HEK293 (cell line): ENCODE data around the gene TXNDC8.

ENCODE experiments used
- CTCF ChIA-PET: fragments of 350-600 bp; formaldehyde crosslinking; extraction: SDS; loops from one replicate; lab custom pipeline; 2021; ENCODE audit warnings: antibody characterized with exemption; lab: Yijun Ruan, JAX
- POLR2A ChIA-PET: fragments of 300-600 bp; formaldehyde crosslinking; extraction: SDS; loops from one replicate; lab custom pipeline; 2020; ENCODE audit warnings: antibody characterized with exemption, inconsistent platforms; lab: Yijun Ruan, JAX
- H3K27ac ChIP-seq: fragments of 200-500 bp; sonication (Bioruptor generic); 2 replicates; pipeline ENCODE4 v1.5.1; 2014; ENCODE audit warnings: low read depth, low read length, control low read depth, inconsistent platforms; ENCODE audit errors: extremely low read depth
- H3K36me3 ChIP-seq, 2 experiments: fragments of 200-500 bp in 1 of 2; sonication (Bioruptor generic) in 1 of 2; 1 replicate in 1 of 2; 2 replicates in 1 of 2; pipeline ENCODE4 v1.5.1; 2014 to 2017; ENCODE audit warnings: inconsistent platforms in 2 of 2, low read length in 2 of 2; ENCODE audit not compliant: control insufficient read depth in 2 of 2, insufficient read depth in 1 of 2
- H3K4me1 ChIP-seq: fragments of 200-500 bp; sonication (Bioruptor generic); 2 replicates; pipeline ENCODE4 v1.5.1; 2014; ENCODE audit warnings: mild to moderate bottlenecking, low read length, inconsistent platforms; ENCODE audit not compliant: control insufficient read depth, insufficient read depth
- H3K4me3 ChIP-seq: 2 replicates; pipeline ENCODE4 v1.5.1; 2011; ENCODE audit warnings: low read depth, mild to moderate bottlenecking, control low read depth, low read length, moderate library complexity
- H3K9me3 ChIP-seq: fragments of 200-500 bp; sonication (Bioruptor generic); 2 replicates; pipeline ENCODE4 v1.5.1; 2014; ENCODE audit warnings: low read depth, low read length, inconsistent platforms; ENCODE audit not compliant: control insufficient read depth, insufficient read depth
- INSM2 ChIP-seq: fragments of 450-650 bp; formaldehyde crosslinking; IDR thresholded peaks from 2 replicates; pipeline ENCODE4 v1.5.1; 2016; ENCODE audit warnings: missing biosample characterization, missing genetic modification characterization
- MEIS1 ChIP-seq: sonication (generic); formaldehyde crosslinking; IDR thresholded peaks from 2 replicates; pipeline ENCODE4 v1.8.1; 2022; ENCODE audit warnings: missing genetic modification reagents, mild to moderate bottlenecking, borderline replicate concordance
- PATZ1 ChIP-seq: fragments of 450-650 bp; formaldehyde crosslinking; IDR thresholded peaks from 2 replicates; pipeline ENCODE4 v1.5.1; 2016; ENCODE audit warnings: missing biosample characterization, missing genetic modification characterization
- ZFP41 ChIP-seq: fragments of 450-650 bp; formaldehyde crosslinking; IDR thresholded peaks from 2 replicates; pipeline ENCODE4 v1.5.1; 2016; ENCODE audit warnings: missing biosample characterization, missing genetic modification characterization, borderline replicate concordance
- ZNF214 ChIP-seq: fragments of 450-650 bp; formaldehyde crosslinking; IDR thresholded peaks from 2 replicates; pipeline ENCODE4 v1.5.1; 2017; ENCODE audit warnings: missing biosample characterization, mild to moderate bottlenecking, missing genetic modification characterization, borderline replicate concordance
- ZNF404 ChIP-seq: fragments of 450-650 bp; formaldehyde crosslinking; IDR thresholded peaks from 2 replicates; pipeline ENCODE4 v1.5.1; 2017; ENCODE audit warnings: missing biosample characterization, missing genetic modification characterization
- ZNF555 ChIP-seq: fragments of 450-650 bp; formaldehyde crosslinking; conservative IDR thresholded peaks from 2 replicates; pipeline ENCODE4 v1.5.1; 2017; ENCODE audit warnings: missing biosample characterization, mild to moderate bottlenecking, missing genetic modification characterization, inconsistent platforms
- ZNF560 ChIP-seq: fragments of 450-650 bp; formaldehyde crosslinking; IDR thresholded peaks from 2 replicates; pipeline ENCODE4 v1.5.1; 2017; ENCODE audit warnings: missing biosample characterization, missing genetic modification characterization, borderline replicate concordance
- ZNF624 ChIP-seq: fragments of 450-650 bp; formaldehyde crosslinking; IDR thresholded peaks from 2 replicates; pipeline ENCODE4 v1.5.1; 2017; ENCODE audit warnings: missing biosample characterization, missing genetic modification characterization
- ZNF629 ChIP-seq: fragments of 450-650 bp; formaldehyde crosslinking; IDR thresholded peaks from 2 replicates; pipeline ENCODE4 v1.5.1; 2017; ENCODE audit warnings: missing biosample characterization, missing genetic modification characterization
- ZNF660 ChIP-seq: fragments of 450-650 bp; IDR thresholded peaks from 2 replicates; pipeline ENCODE4 v1.5.1; 2018; ENCODE audit warnings: missing biosample characterization, mild to moderate bottlenecking, missing genetic modification characterization
- ZNF704 ChIP-seq: fragments of 450-650 bp; formaldehyde crosslinking; IDR thresholded peaks from 2 replicates; pipeline ENCODE4 v1.5.1; 2016; ENCODE audit warnings: missing biosample characterization, missing genetic modification characterization
- ZNF776 ChIP-seq: fragments of 450-650 bp; formaldehyde crosslinking; IDR thresholded peaks from 2 replicates; pipeline ENCODE4 v1.5.0; 2017; ENCODE audit warnings: missing biosample characterization, missing genetic modification characterization, borderline replicate concordance
- TF ChIP-seq, protein P1 (sequence below): fragments of 450-650 bp; formaldehyde crosslinking; IDR thresholded peaks from 2 replicates; pipeline ENCODE4 v1.5.1; 2016; ENCODE audit warnings: missing biosample characterization, missing genetic modification characterization
- TF ChIP-seq, protein P2 (sequence below): fragments of 450-650 bp; formaldehyde crosslinking; conservative IDR thresholded peaks from 2 replicates; pipeline ENCODE4 v1.5.1; 2016; ENCODE audit warnings: low read depth, missing biosample characterization, missing genetic modification characterization
- TF ChIP-seq, protein P3 (sequence below): fragments of 450-650 bp; formaldehyde crosslinking; IDR thresholded peaks from 2 replicates; pipeline ENCODE4 v1.5.1; 2016; ENCODE audit warnings: missing biosample characterization, missing genetic modification characterization, low read depth

The TXNDC8 gene

DNA sequence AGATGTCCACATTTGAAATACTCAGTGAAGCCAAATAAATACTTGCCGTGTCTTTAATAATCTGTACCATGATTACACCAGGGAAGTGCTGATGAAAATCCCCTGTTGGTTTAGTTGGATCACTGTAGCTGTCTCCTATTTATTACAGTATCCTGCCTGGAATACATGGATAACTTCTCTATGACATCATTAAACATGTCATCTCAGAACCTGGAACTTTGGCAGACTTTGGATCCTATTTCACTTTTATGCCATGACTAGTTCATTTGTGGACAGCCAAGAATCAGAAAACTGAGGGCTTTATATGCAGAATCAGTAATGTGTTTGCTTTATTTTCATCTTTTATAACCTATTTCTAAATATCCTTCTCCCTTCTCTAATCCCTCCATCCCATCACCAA, at the start of gene TXNDC8:
Gene TXNDC8 (minus strand): TSS at position 137 of the 400 bp plus-strand sequence.
- TF ChIP-seq ZNF624 = no peak
- TF ChIP-seq, protein P1, sequence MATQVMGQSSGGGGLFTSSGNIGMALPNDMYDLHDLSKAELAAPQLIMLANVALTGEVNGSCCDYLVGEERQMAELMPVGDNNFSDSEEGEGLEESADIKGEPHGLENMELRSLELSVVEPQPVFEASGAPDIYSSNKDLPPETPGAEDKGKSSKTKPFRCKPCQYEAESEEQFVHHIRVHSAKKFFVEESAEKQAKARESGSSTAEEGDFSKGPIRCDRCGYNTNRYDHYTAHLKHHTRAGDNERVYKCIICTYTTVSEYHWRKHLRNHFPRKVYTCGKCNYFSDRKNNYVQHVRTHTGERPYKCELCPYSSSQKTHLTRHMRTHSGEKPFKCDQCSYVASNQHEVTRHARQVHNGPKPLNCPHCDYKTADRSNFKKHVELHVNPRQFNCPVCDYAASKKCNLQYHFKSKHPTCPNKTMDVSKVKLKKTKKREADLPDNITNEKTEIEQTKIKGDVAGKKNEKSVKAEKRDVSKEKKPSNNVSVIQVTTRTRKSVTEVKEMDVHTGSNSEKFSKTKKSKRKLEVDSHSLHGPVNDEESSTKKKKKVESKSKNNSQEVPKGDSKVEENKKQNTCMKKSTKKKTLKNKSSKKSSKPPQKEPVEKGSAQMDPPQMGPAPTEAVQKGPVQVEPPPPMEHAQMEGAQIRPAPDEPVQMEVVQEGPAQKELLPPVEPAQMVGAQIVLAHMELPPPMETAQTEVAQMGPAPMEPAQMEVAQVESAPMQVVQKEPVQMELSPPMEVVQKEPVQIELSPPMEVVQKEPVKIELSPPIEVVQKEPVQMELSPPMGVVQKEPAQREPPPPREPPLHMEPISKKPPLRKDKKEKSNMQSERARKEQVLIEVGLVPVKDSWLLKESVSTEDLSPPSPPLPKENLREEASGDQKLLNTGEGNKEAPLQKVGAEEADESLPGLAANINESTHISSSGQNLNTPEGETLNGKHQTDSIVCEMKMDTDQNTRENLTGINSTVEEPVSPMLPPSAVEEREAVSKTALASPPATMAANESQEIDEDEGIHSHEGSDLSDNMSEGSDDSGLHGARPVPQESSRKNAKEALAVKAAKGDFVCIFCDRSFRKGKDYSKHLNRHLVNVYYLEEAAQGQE (tag by site-specific recombination) = no peak
- TF ChIP-seq ZNF704 = no peak
- no peak for TF ChIP-seq ZNF560 (tag by site-specific recombination)
- TF ChIP-seq ZNF776 (tag by site-specific recombination) = no peak
- TF ChIP-seq PATZ1 (tag by site-specific recombination) = no peak
- no peak for TF ChIP-seq ZNF555 (tag by site-specific recombination)
- no peak for TF ChIP-seq INSM2 (tag by site-specific recombination)
- TF ChIP-seq, protein P2, sequence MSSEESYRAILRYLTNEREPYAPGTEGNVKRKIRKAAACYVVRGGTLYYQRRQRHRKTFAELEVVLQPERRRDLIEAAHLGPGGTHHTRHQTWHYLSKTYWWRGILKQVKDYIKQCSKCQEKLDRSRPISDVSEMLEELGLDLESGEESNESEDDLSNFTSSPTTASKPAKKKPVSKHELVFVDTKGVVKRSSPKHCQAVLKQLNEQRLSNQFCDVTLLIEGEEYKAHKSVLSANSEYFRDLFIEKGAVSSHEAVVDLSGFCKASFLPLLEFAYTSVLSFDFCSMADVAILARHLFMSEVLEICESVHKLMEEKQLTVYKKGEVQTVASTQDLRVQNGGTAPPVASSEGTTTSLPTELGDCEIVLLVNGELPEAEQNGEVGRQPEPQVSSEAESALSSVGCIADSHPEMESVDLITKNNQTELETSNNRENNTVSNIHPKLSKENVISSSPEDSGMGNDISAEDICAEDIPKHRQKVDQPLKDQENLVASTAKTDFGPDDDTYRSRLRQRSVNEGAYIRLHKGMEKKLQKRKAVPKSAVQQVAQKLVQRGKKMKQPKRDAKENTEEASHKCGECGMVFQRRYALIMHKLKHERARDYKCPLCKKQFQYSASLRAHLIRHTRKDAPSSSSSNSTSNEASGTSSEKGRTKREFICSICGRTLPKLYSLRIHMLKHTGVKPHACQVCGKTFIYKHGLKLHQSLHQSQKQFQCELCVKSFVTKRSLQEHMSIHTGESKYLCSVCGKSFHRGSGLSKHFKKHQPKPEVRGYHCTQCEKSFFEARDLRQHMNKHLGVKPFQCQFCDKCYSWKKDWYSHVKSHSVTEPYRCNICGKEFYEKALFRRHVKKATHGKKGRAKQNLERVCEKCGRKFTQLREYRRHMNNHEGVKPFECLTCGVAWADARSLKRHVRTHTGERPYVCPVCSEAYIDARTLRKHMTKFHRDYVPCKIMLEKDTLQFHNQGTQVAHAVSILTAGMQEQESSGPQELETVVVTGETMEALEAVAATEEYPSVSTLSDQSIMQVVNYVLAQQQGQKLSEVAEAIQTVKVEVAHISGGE = no peak
- TF ChIP-seq ZNF214 (tag by site-specific recombination) = no peak
- no peak for TF ChIP-seq MEIS1
- TF ChIP-seq ZFP41 (tag by site-specific recombination) = no peak
- TF ChIP-seq ZNF629 (tag by site-specific recombination) = 0 out of 2 replicates have a peak, but pooled peaks have one; percentile 21
- TF ChIP-seq ZNF404 (tag by site-specific recombination) = no peak
- TF ChIP-seq, protein P3, sequence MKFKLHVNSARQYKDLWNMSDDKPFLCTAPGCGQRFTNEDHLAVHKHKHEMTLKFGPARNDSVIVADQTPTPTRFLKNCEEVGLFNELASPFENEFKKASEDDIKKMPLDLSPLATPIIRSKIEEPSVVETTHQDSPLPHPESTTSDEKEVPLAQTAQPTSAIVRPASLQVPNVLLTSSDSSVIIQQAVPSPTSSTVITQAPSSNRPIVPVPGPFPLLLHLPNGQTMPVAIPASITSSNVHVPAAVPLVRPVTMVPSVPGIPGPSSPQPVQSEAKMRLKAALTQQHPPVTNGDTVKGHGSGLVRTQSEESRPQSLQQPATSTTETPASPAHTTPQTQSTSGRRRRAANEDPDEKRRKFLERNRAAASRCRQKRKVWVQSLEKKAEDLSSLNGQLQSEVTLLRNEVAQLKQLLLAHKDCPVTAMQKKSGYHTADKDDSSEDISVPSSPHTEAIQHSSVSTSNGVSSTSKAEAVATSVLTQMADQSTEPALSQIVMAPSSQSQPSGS (tag by site-specific recombination) = peak; percentile 61; the same call in 1 of the 2 replicates
- TF ChIP-seq ZNF660 (tag by site-specific recombination) = peak; percentile 17; the same call in 1 of the 2 replicates
- TF ChIP-seq, all 188 proteins: peak for 3
- Histone ChIP-seq H3K9me3 (no peaks in the 10 kb centered on the region), H3K27ac (no peak within 1 kb of the TSS), H3K36me3 (no peaks in the 10 kb centered on the region), H3K4me1 (no peaks in the 10 kb centered on the region), H3K4me3 (no peak within 1 kb of the TSS)
- POLR2A ChIA-PET = no interaction called here
- CTCF ChIA-PET = no interaction called here
